ENCODE data around the gene OR6V1.
"Not testable (repeated sequence)": the region's sequence is repeated elsewhere in the genome, so short reads cannot be mapped to it uniquely, and the experiment has no call there.

OR6V1 gene

DNA sequence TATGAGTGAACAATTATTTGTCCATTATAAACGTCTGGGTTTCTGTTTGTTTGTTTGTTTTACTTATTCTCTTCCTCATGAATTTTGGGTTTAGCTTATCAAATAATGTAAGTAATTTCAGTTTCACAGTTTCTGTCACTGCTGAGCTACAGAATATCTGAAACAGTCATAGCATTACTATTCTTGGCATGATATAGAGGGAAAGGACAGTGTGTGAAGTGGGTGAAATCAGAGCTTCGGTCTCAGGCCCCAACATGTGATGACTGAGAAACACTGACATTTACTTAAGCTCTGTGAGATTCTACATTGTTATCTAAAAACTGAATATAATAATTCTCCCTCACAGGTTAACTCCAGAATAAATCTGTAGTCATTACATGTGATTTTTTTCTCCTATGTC is 8.8 kb upstream of the OR6V1 start:
- DNase-seq: no peak

DNA sequence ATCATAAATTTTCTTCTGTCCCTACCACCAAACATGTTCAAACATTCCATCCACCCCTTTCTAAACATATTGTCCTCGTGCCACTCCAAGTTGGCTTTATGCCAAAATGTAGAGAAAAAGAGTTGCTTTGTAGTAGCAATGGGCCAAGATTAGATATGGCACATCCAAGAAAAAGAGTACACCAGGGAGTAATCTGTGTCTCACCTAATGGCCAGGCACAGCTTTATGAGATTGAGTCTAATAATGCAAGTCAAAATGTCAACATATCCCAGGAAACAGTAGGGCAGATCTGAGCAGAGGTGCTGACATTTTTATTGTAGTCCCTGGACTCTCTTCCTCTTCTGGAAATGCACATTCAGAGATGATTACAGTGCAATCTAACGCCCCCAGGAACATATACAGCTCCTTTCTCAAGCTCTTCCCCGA is 5.7 kb upstream of the OR6V1 start:
- DNase-seq: no peak

DNA sequence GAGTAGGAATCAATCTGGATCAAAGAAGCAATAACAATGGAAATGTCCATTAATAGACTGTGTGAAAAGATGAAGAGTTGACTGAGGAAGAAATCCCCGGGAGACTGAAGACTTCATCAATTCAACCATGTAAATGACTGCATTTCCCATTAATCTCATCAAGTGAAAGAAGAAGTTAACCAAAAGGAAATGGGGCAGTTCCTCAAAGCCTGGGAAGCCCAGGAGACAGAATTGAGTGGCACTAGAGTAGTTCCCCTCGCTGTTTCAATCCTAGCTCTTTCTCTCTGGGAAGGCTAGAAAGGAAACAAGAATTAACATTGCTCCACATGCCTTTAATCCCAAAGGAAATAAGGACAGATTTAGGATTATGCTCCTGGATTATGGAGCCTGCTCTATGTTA is 4.8 kb upstream of the OR6V1 start:
- DNase-seq: no peak

DNA sequence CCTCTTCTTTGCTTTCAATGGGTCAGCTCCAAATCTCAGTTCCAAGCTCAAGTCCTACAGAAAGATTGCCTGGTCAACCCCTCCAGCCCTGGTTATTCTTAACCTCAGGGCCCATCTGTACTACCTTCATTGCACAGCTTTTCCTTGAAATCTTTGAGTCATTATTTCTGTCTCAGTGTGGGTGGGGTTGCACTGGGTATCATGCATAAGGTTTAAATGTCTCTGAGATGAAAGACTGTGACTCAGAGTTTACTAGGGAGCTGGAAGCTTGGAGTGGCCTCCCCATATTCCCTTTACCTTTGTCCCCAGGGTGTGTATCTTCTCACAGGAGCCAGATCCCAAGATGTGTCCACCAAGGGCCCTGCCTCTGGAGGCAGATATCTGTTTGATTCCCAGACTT is 3.3 kb upstream of the OR6V1 start:
- DNase-seq: no peak

DNA sequence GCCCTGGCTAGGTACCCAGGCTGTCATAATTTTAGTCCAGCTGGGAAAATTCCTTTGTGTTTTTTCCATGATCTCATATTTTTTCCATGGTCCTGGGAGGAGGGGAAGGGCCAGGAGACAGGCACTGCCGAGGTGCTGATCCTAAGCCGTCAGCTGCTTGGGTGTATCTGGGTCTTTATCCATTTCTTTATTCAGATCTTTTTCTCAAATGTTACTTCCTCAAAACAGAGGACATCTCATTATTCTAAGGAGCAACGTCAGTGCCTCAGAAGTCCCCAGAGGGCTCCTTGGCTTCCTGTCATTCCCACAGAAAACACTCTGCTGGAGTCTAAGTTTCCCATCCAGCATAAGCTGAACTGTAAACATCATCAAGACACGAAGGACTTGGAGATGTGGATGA is 2.8 kb upstream of the OR6V1 start:
- no peak for DNase-seq

GRCh38 chr7:143050931-143051330 is 1.2 kb upstream of the OR6V1 start:
- no peak for DNase-seq

GRCh38 chr7:143054621-143055020 is 2.5 kb downstream of the OR6V1 start:
- no peak for DNase-seq

DNA sequence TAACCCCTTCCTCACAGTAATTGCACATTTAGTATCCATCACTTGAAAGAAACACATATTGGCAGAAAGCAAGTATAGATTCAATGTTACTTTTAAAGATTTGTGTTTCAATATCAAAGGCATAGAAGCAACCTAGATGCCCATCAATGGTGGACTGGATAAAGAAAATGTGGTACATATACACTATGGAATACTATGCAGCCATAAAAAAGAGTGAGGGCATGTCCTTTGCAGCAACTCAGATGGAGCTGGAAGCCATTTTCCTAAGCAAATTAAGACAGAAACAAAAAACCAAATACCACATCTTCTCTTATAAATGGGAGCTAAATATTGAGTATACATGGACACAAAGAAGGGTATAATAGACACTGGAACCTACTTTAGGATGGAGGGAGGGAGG is 3.6 kb downstream of the OR6V1 start:
- no peak for DNase-seq

- no peak for DNase-seq
These were observed 11.6 kb downstream of the OR6V1 start for GRCh38 chr7:143063741-143064140.

- no peak for DNase-seq
These were observed 16.3 kb downstream of the OR6V1 start for GRCh38 chr7:143068446-143068845.

DNA sequence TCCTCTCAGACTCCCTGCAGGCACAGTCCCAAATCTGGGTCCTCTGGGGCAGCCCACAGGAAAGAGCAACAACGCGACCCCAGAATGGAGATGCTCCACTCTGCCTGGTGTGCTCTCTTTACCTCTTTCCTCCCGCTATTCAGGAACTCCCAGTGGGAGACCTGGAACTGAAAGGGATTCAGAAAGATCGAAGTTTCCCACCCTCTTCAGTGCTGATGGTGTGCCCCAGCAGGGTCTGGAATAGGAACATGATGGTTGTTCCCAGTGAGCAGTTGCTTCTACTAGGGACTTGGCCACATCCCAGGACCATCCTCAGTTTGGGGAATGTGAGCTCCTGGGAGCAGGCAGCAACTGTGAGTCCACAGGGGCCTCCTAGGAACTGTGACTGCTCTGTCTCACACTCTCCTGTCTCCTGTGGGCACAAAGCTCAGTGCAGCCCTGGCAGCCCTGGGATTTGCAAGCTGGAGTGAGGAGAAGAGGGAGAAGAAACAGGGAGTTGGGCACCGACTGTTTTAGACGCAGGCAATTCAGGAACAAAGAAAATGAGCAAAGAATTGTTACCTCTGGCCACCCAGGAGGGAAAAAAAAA is 17.9 kb downstream of the OR6V1 start:
- DNase-seq: no peak

DNA sequence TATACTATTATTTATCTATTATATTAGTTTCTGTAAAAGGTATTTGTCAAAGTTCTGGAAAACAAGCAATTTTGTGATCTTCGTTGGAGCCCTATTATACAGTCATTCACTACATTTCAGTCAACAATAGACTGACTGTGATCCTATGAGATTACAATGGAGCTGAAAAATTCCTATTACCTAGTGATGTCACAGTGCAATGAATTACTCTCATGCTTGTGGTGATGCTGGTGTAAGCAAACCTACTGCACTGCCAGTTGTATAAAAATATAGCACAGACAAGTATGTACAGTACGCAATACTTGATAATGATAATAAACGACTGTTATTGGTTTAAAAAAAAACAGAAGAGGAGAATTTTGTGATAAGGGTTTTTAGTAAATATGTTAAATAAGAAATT is 21.4 kb downstream of the OR6V1 start:
- DNase-seq: no peak

- no peak for DNase-seq
These were observed 22.0 kb downstream of the OR6V1 start for GRCh38 chr7:143074141-143074540.

- DNase-seq: no peak
These were observed 33.0 kb downstream of the OR6V1 start for GRCh38 chr7:143085109-143085508.

GRCh38 chr7:143085610-143086009 is 33.5 kb downstream of the OR6V1 start:
- not testable (repeated sequence) for DNase-seq

DNA sequence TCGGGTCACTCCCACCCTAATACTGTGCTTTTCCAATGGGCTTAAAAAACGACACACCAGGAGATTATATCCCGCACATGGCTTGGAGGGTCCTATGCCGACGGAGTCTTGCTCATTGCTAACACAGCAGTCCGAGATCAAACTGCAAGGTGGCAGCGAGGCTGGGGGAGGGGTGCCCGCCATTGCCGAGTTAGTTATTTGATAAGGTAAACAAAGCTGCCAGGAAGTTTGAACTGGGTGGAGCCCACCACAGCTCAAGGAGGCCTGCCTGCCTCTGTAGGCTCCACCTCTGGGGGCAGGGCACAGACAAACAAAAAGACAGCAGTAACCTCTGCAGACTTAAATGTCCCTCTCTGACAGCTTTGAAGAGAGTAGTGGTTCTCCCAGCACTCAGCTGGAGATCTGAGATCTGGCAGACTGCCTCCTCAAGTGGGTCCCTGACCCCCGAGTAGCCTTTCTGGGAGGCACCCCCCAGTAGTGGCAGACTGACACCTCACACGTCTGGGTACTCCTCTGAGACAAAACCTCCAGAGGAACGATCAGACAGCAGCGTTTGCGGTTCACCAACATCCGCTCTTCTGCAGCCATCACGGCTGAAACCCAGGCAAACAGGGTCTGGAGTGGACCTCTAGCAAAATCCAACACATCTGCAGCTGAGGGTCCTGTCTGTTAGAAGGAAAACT is 36.5 kb downstream of the OR6V1 start:
- DNase-seq: not testable (repeated sequence)

GRCh38 chr7:143096146-143096545 is 44.0 kb downstream of the OR6V1 start:
- DNase-seq: no peak

- not testable (repeated sequence) for DNase-seq
These were observed 47.4 kb downstream of the OR6V1 start for GRCh38 chr7:143099579-143099978.
